HepG2 (cell line): ENCODE results near the gene ZNF860. TPM values are rescaled to one million over a fixed set of nuclear protein-coding genes. Genes with fewer than 3 reads are reported as not detected.
A peak's percentile ranks its signal among the peaks of the same experiment; 100 is the strongest.

ENCODE experiments used
- ATAC-seq: fragments of 200-7000 bp; cut with Tn5 transposase; 3 replicates; pipeline ENCODE4 v1.9.1; 2020; ENCODE audit warnings: mild to moderate bottlenecking, moderate library complexity
- BruUV-seq: library from RNA; stranded (reverse); fragments of 400-500 nt; replicated peaks from 2 replicates; lab custom pipeline; 2021; lab: Mats Ljungman, UMichigan
- CTCF ChIA-PET: fragments of 300-600 bp; formaldehyde crosslinking; extraction: SDS; loops from one replicate; lab custom pipeline; 2021; ENCODE audit warnings: low total read pairs, inconsistent platforms, low intra/inter-chr PET ratio; lab: Yijun Ruan, JAX
- POLR2A ChIA-PET: fragments of 350-600 bp; sonication (Branson Sonifier 250); formaldehyde crosslinking; loops from one replicate; lab custom pipeline; 2020; ENCODE audit warnings: antibody characterized with exemption, inconsistent platforms; lab: Yijun Ruan, JAX
- DNase-seq: peaks from one replicate; pipeline ENCODE4 v3.0.0-alpha.2; 2015; ENCODE audit warnings: low spot score
- FAIRE-seq: peaks from 3 replicates; lab custom pipeline; 2011; peaks lifted over from hg19 to GRCh38; lab: Jason Lieb, UNC
- H2AFZ ChIP-seq: one replicate; pipeline ENCODE4 v1.6.1; 2011; ENCODE audit warnings: low read length, inconsistent platforms
- H3K27ac ChIP-seq: fragments of 300-600 bp; 3 replicates; pipeline ENCODE4 v1.8.0; 2011; ENCODE audit warnings: mixed run types, mild to moderate bottlenecking, mixed read lengths, low read length, inconsistent platforms; ENCODE audit not compliant: insufficient read depth; ENCODE audit errors: extremely low read length
- H3K27me3 ChIP-seq, 2 experiments: fragments of 200-600 bp in 1 of 2; 2 replicates in 1 of 2; 3 replicates in 1 of 2; pipeline versions ENCODE4 v1.6.0 to v1.8.0; 2011; ENCODE audit warnings: low read length in 2 of 2, mild to moderate bottlenecking in 2 of 2, moderate library complexity in 2 of 2, inconsistent platforms in 1 of 2; ENCODE audit not compliant: insufficient read depth in 2 of 2, control insufficient read depth in 1 of 2
- H3K36me3 ChIP-seq, 2 experiments: fragments of 200-600 bp in 1 of 2; replicated peaks in 1 of 2; 2 replicates in 1 of 2; 3 replicates in 1 of 2; pipeline versions ENCODE4 v1.5.1 to v1.8.0; 2011; ENCODE audit warnings: low read length in 2 of 2, inconsistent platforms in 1 of 2; ENCODE audit not compliant: insufficient read depth in 2 of 2, control insufficient read depth in 1 of 2
- H3K4me1 ChIP-seq: 2 replicates; pipeline ENCODE4 v1.5.1; 2012; ENCODE audit warnings: low read length, inconsistent platforms; ENCODE audit not compliant: insufficient read depth
- H3K4me2 ChIP-seq: 2 replicates; pipeline ENCODE4 v1.6.0; 2011; ENCODE audit warnings: low read depth, low read length, inconsistent platforms
- H3K4me3 ChIP-seq, 3 experiments: fragments of 200-600 bp in 1 of 3; sonication (generic), shearing (Covaris generic) in 1 of 3; replicated peaks in 1 of 3; 2 replicates each; pipeline ENCODE4 v1.5.1; 2011 to 2016; ENCODE audit warnings: low read length in 3 of 3, inconsistent platforms in 2 of 3, low read depth in 2 of 3, mild to moderate bottlenecking in 2 of 3, control low read depth in 1 of 3, mixed read lengths in 1 of 3; ENCODE audit not compliant: insufficient read depth in 1 of 3
- H3K79me2 ChIP-seq: one replicate; pipeline ENCODE4 v1.6.1; 2011; ENCODE audit warnings: low read length, inconsistent platforms; ENCODE audit not compliant: insufficient read depth
- H3K9ac ChIP-seq: 2 replicates; pipeline ENCODE4 v1.6.0; 2011; ENCODE audit warnings: mild to moderate bottlenecking, low read depth, low read length, inconsistent platforms; ENCODE audit not compliant: insufficient read depth
- H3K9me3 ChIP-seq: 2 replicates; pipeline ENCODE4 v1.5.1; 2012; ENCODE audit warnings: mild to moderate bottlenecking, low read length
- H4K20me1 ChIP-seq: 2 replicates; pipeline ENCODE4 v1.6.0; 2011; ENCODE audit warnings: inconsistent platforms, mild to moderate bottlenecking, low read length, moderate library complexity; ENCODE audit not compliant: insufficient read depth
- ASH2L ChIP-seq: fragments of 300-600, 200-600 bp; sonication (generic); IDR thresholded peaks from 2 replicates; pipeline ENCODE4 v1.7.0; 2017; ENCODE audit warnings: low read depth, mild to moderate bottlenecking, moderate library complexity, mixed read lengths, low read length; ENCODE audit not compliant: insufficient read length
- BCL6 ChIP-seq: IDR thresholded peaks from 2 replicates; pipeline ENCODE4 v1.6.1; 2016; ENCODE audit warnings: missing genetic modification reagents, missing compliant biosample characterization
- CREM ChIP-seq, 2 experiments: sonication (generic) in 1 of 2; formaldehyde crosslinking in 1 of 2; IDR thresholded peaks; 2 replicates each; pipeline versions ENCODE4 v1.4.0 to v1.6.1; 2016 to 2020; ENCODE audit warnings: antibody characterized with exemption in 1 of 2, mild to moderate bottlenecking in 1 of 2, missing genetic modification reagents in 1 of 2
- FOXA3 ChIP-seq: IDR thresholded peaks from 2 replicates; pipeline ENCODE4 v1.6.1; 2016; ENCODE audit warnings: missing genetic modification reagents, missing compliant biosample characterization
- FOXP1 ChIP-seq, 2 experiments: fragments of 450-650 bp in 1 of 2; IDR thresholded peaks; 2 replicates each; pipeline ENCODE4 v1.6.1; 2017 to 2018; ENCODE audit warnings: antibody characterized with exemption in 1 of 2
- FOXP4 ChIP-seq: sonication (generic); formaldehyde crosslinking; IDR thresholded peaks from 2 replicates; pipeline ENCODE4 v1.4.0; 2020; ENCODE audit warnings: missing genetic modification reagents
- GATAD2A ChIP-seq: IDR thresholded peaks from 2 replicates; pipeline ENCODE4 v1.6.1; 2016
- HNF4A ChIP-seq: sonication (generic); formaldehyde crosslinking; IDR thresholded peaks from 2 replicates; pipeline ENCODE4 v1.4.0; 2020; ENCODE audit warnings: missing genetic modification reagents
- JUND ChIP-seq: sonication (generic); formaldehyde crosslinking; IDR thresholded peaks from 2 replicates; pipeline ENCODE4 v1.8.0; 2022; ENCODE audit warnings: mild to moderate bottlenecking, missing genetic modification reagents
- NCOR1 ChIP-seq: fragments of 200-600 bp; sonication (generic); IDR thresholded peaks from 2 replicates; pipeline ENCODE4 v1.7.0; 2017; ENCODE audit warnings: antibody characterized with exemption, low read length, borderline replicate concordance
- NKX3-1 ChIP-seq: sonication (generic); formaldehyde crosslinking; IDR thresholded peaks from 2 replicates; pipeline ENCODE4 v1.5.0; 2020; ENCODE audit warnings: missing genetic modification reagents
- NR2C2 ChIP-seq: sonication (generic); formaldehyde crosslinking; IDR thresholded peaks from 2 replicates; pipeline ENCODE4 v1.4.0; 2020; ENCODE audit warnings: missing genetic modification reagents, mild to moderate bottlenecking, moderate library complexity, borderline replicate concordance
- NR2F1 ChIP-seq, 2 experiments: fragments of 450-650 bp in 1 of 2; formaldehyde crosslinking in 1 of 2; IDR thresholded peaks; 2 replicates each; pipeline versions ENCODE4 v1.5.0 to v1.6.1; 2016 to 2020; ENCODE audit warnings: mild to moderate bottlenecking in 1 of 2, missing compliant biosample characterization in 1 of 2, missing genetic modification reagents in 1 of 2, moderate library complexity in 1 of 2
- NR2F6 ChIP-seq, 2 experiments: IDR thresholded peaks; 2 replicates each; pipeline ENCODE4 v1.6.1; 2016; ENCODE audit warnings: antibody characterized with exemption in 1 of 2, mild to moderate bottlenecking in 1 of 2
- SOX13 ChIP-seq, 3 experiments: fragments of 450-650 bp in 1 of 3; sonication (generic) in 1 of 3; formaldehyde crosslinking in 1 of 3; IDR thresholded peaks in 2 of 3; conservative IDR thresholded peaks in 1 of 3; 2 replicates each; pipeline versions ENCODE4 v1.5.0 to v1.6.1; 2016 to 2020; ENCODE audit warnings: antibody characterized with exemption in 1 of 3, mild to moderate bottlenecking in 1 of 3, missing compliant biosample characterization in 1 of 3, missing genetic modification reagents in 1 of 3, moderate library complexity in 1 of 3
- ZBTB38 ChIP-seq: sonication (generic); formaldehyde crosslinking; IDR thresholded peaks from 2 replicates; pipeline ENCODE4 v1.5.1; 2020; ENCODE audit warnings: mild to moderate bottlenecking, missing genetic modification reagents
- ZNF12 ChIP-seq: sonication (generic); formaldehyde crosslinking; IDR thresholded peaks from 2 replicates; pipeline ENCODE4 v1.5.0; 2020; ENCODE audit warnings: missing genetic modification reagents
- ZNF451 ChIP-seq: sonication (generic); formaldehyde crosslinking; IDR thresholded peaks from 2 replicates; pipeline ENCODE4 v1.5.0; 2020; ENCODE audit warnings: mild to moderate bottlenecking, missing genetic modification reagents
- WGBS: methylation state at CpG from one replicate; pipeline ENCODE4 v1.1.6; 2017; ENCODE audit warnings: low lambda C conversion rate; 5-methylcytosine and 5-hydroxymethylcytosine counted together
- in situ Hi-C: cut with HindIII; loops from 2 replicates; pipeline ENCODE4 v1.10.0; 2017; ENCODE audit warnings: low pct_unique_long_range_greater_than_20kb; ENCODE audit not compliant: extremely low pct_ligation_motif_present
- intact Hi-C: fragments of 100-400 bp; cut with micrococcal nuclease; formaldehyde crosslinking; loops from one replicate; pipeline ENCODE4 v1.10.0; 2022; ENCODE audit not compliant: unreplicated experiment
- polyA plus RNA-seq, 8 experiments: library from polyadenylated mRNA; depleted of rRNA in 3 of 8; stranded (reverse) in 7 of 8; unstranded in 1 of 8; fragments of >200 nt; fragmentation: Illumina TruSeq in 4 of 8; extraction: Trizol in 4 of 8; gene quantifications; 2 replicates each; pipeline versions ENCODE4 v1.2.1 to v1.2.3, GENCODE V29; 2011 to 2016; ENCODE audit warnings: low read depth in 4 of 8, missing spikeins in 1 of 8, mixed read lengths in 1 of 8; ENCODE audit not compliant: insufficient read depth in 1 of 8
- total RNA-seq, 5 experiments: library from RNA; depleted of rRNA; stranded (reverse); fragments of >200 nt; fragmentation: Illumina TruSeq; extraction: Trizol; gene quantifications; 2 replicates each; pipeline ENCODE4 v1.2.3, GENCODE V29; 2016; ENCODE audit warnings: low read depth in 1 of 5
- TF ChIP-seq, protein P1 (sequence below): sonication (generic); formaldehyde crosslinking; IDR thresholded peaks from 2 replicates; pipeline ENCODE4 v1.4.0; 2020; ENCODE audit warnings: missing genetic modification reagents, borderline replicate concordance

Gene ZNF860
- total and polyA plus RNA-seq, 2 of the 13 experiments (the other 11 are each of a cell fraction or from before 2014, with no cell fraction given): 0.55 to 0.73 TPM

- peak overlapping the region; percentile 58 for H3K27ac ChIP-seq
- H3K79me2 ChIP-seq: peaks cover 78% of the 10 kb centered on the region
- H3K4me1 ChIP-seq: peaks cover 65% of the 10 kb centered on the region
- H4K20me1 ChIP-seq: no peaks in the 10 kb centered on the region
- ChIA-PET POLR2A (no interaction called here), CTCF (no interaction called here)
- in situ Hi-C loops: no loop called here
- ATAC-seq: peak; percentile 23; the same call in 2 of the 3 replicates
- H3K4me3 ChIP-seq: peak overlapping the region in 1 of 3 experiments; percentile 31; a peak in 1 of 6 replicates
- 34% methylated on average over 3 of the region's 3 CpGs for WGBS
- H3K9me3 ChIP-seq: peaks cover 12% of the 10 kb centered on the region
- intact Hi-C loops: no loop called here
- no peaks in the 10 kb centered on the region for H3K27me3 ChIP-seq
- no peak for DNase-seq
- peak overlapping the region; percentile 56 for H3K9ac ChIP-seq
- no peak for FAIRE-seq
- BruUV-seq: no TSS peak
- H2AFZ ChIP-seq: peak overlapping the region; percentile 28
- peaks cover 0 to 1% of the 10 kb centered on the region in 2 experiments; a peak in 1 of 5 replicates for H3K36me3 ChIP-seq
- peak overlapping the region; percentile 74 for H3K4me2 ChIP-seq
- TF ChIP-seq ZBTB38 (CRISPR knock-in tag): no peak
- peak; percentile 47 for TF ChIP-seq HNF4A (CRISPR knock-in tag)
- peak; percentile 29; the same call in 1 of the 2 replicates for TF ChIP-seq CREM (IDR thresholded peaks at IDR 0.05)
- no peak for TF ChIP-seq CREM (CRISPR knock-in tag; IDR thresholded peaks at IDR 0.05)
- peak in 1 of 2 experiments; percentile 38; a peak in 2 of 4 replicates for TF ChIP-seq NR2F1 (CRISPR knock-in tag; IDR thresholded peaks at IDR 0.05)
- TF ChIP-seq JUND: no peak
- TF ChIP-seq ZNF451 (CRISPR knock-in tag): no peak
- peak; percentile 92 for TF ChIP-seq NR2F6 (IDR thresholded peaks at IDR 0.05)
- peak; percentile 89 for TF ChIP-seq NR2F6 (CRISPR knock-in tag; IDR thresholded peaks at IDR 0.05)
- TF ChIP-seq FOXP1 (IDR thresholded peaks at IDR 0.05): no peak
- TF ChIP-seq FOXP1 (CRISPR knock-in tag; IDR thresholded peaks at IDR 0.05): peak; percentile 24; the same call in 1 of the 2 replicates
- peak; percentile 7; the same call in 1 of the 2 replicates for TF ChIP-seq FOXA3 (CRISPR knock-in tag)
- peak; percentile 33; the same call in 1 of the 2 replicates for TF ChIP-seq NR2C2 (CRISPR knock-in tag)
- TF ChIP-seq FOXP4 (CRISPR knock-in tag): peak; percentile 56; the same call in 1 of the 2 replicates
- peak; percentile 53; the same call in 1 of the 2 replicates for TF ChIP-seq NCOR1
- no peak for TF ChIP-seq SOX13 (IDR thresholded peaks at IDR 0.05)
- 0 out of 4 replicates have a peak, but pooled peaks of 1 of the 2 experiments have one; percentile 17 for TF ChIP-seq SOX13 (CRISPR knock-in tag; conservative IDR thresholded peaks at IDR 0.05 in 1 of 2, IDR thresholded peaks at IDR 0.05 in 1 of 2)
- TF ChIP-seq ZNF12 (CRISPR knock-in tag): no peak
- TF ChIP-seq NKX3-1: 0 out of 2 replicates have a peak, but pooled peaks have one; percentile 31
- peak; percentile 15; the same call in 1 of the 2 replicates for TF ChIP-seq GATAD2A (CRISPR knock-in tag)
- peak; percentile 36; the same call in 1 of the 2 replicates for TF ChIP-seq BCL6 (CRISPR knock-in tag)
- TF ChIP-seq, protein P1, sequence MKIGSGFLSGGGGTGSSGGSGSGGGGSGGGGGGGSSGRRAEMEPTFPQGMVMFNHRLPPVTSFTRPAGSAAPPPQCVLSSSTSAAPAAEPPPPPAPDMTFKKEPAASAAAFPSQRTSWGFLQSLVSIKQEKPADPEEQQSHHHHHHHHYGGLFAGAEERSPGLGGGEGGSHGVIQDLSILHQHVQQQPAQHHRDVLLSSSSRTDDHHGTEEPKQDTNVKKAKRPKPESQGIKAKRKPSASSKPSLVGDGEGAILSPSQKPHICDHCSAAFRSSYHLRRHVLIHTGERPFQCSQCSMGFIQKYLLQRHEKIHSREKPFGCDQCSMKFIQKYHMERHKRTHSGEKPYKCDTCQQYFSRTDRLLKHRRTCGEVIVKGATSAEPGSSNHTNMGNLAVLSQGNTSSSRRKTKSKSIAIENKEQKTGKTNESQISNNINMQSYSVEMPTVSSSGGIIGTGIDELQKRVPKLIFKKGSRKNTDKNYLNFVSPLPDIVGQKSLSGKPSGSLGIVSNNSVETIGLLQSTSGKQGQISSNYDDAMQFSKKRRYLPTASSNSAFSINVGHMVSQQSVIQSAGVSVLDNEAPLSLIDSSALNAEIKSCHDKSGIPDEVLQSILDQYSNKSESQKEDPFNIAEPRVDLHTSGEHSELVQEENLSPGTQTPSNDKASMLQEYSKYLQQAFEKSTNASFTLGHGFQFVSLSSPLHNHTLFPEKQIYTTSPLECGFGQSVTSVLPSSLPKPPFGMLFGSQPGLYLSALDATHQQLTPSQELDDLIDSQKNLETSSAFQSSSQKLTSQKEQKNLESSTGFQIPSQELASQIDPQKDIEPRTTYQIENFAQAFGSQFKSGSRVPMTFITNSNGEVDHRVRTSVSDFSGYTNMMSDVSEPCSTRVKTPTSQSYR (CRISPR knock-in tag): no peak
- TF ChIP-seq ASH2L: peak; percentile 71
These were observed 22.8 kb upstream of the ZNF860 start for GRCh38 chr3:31958701-31959152.
